Measurements from ENCODE around the gene RD3L.

DNA sequence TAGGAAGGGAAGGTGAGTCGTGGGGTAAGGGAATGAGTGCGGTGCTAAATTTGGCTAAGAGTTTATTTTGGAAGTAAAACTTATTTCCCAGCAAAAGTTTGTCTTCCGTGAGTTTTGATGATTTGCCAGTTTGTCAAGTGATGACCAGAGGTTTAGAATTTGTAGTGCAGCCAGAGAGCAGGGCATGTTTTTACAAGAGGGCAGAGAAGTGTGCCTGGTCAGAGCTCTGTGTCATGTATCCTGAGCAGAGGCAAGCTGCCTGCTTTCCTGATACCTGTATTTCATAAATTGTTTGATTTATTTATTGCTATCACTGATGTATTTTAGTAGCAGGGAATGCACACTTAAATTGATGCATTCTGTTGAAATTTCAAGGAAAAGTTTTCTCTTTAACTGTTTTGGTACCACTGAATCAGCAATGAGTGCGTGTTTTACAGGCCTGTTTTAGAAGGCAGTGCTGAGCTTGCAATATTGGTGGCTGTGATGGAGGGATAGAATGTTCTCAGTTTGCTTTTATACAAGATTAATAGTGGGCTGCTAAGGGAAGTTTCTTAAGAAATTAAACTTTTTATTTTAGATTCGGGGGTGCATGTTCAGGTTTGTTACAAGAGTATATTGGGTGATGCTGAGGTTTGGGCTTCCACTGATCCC, 19.7 kb upstream of the RD3L start:
- TF ChIP-seq, protein P1, sequence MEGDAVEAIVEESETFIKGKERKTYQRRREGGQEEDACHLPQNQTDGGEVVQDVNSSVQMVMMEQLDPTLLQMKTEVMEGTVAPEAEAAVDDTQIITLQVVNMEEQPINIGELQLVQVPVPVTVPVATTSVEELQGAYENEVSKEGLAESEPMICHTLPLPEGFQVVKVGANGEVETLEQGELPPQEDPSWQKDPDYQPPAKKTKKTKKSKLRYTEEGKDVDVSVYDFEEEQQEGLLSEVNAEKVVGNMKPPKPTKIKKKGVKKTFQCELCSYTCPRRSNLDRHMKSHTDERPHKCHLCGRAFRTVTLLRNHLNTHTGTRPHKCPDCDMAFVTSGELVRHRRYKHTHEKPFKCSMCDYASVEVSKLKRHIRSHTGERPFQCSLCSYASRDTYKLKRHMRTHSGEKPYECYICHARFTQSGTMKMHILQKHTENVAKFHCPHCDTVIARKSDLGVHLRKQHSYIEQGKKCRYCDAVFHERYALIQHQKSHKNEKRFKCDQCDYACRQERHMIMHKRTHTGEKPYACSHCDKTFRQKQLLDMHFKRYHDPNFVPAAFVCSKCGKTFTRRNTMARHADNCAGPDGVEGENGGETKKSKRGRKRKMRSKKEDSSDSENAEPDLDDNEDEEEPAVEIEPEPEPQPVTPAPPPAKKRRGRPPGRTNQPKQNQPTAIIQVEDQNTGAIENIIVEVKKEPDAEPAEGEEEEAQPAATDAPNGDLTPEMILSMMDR (conservative IDR thresholded peaks at IDR 0.05 in 1 of 2, IDR thresholded peaks at IDR 0.05 in 1 of 2; ENCODE audit: low read depth in 1 of 2, low read length in 2 of 2): no peak
- no peak for TF ChIP-seq EZH2 (IDR thresholded peaks at IDR 0.05; ENCODE audit: low read length, missing control alignments)
